Measurements from ENCODE around the gene ZNRF3.

ZNRF3 gene

GRCh38 chr22:28887725-28888459, 4.5 kb downstream of the ZNRF3 start:
- TF ChIP-seq CTCF (IDR thresholded peaks at IDR 0.05): no peak

- TF ChIP-seq CTCF (IDR thresholded peaks at IDR 0.05): no peak
Measured at GRCh38 chr22:28889478-28890024, 6.2 kb downstream of the ZNRF3 start.

- TF ChIP-seq CTCF (IDR thresholded peaks at IDR 0.05): no peak
Measured at GRCh38 chr22:28891156-28891733, 7.9 kb downstream of the ZNRF3 start.

- TF ChIP-seq CTCF (IDR thresholded peaks at IDR 0.05): no peak
Measured at GRCh38 chr22:28892175-28892731, 8.9 kb downstream of the ZNRF3 start.

GRCh38 chr22:28893810-28894209, 10.4 kb downstream of the ZNRF3 start:
- no peak for TF ChIP-seq CTCF (IDR thresholded peaks at IDR 0.05)

GRCh38 chr22:28894334-28894733, 11.0 kb downstream of the ZNRF3 start:
- TF ChIP-seq CTCF (IDR thresholded peaks at IDR 0.05): no peak

GRCh38 chr22:28894807-28895206, 11.4 kb downstream of the ZNRF3 start:
- no peak for TF ChIP-seq CTCF (IDR thresholded peaks at IDR 0.05)
